HepG2 (cell line): ENCODE data around the gene BCAS3. TPM values are rescaled to one million over a fixed set of nuclear protein-coding genes. Genes with fewer than 3 reads are reported as not detected.
A peak's percentile ranks its signal among the peaks of the same experiment; 100 is the strongest.

Experiments
- ATAC-seq: fragments of 200-7000 bp; cut with Tn5 transposase; 3 replicates; pipeline ENCODE4 v1.9.1; 2020; ENCODE audit warnings: mild to moderate bottlenecking, moderate library complexity
- BruUV-seq: library from RNA; stranded (reverse); fragments of 400-500 nt; replicated peaks from 2 replicates; lab custom pipeline; 2021; lab: Mats Ljungman, UMichigan
- CTCF ChIA-PET: fragments of 300-600 bp; formaldehyde crosslinking; extraction: SDS; loops from one replicate; lab custom pipeline; 2021; ENCODE audit warnings: low total read pairs, inconsistent platforms, low intra/inter-chr PET ratio; lab: Yijun Ruan, JAX
- POLR2A ChIA-PET: fragments of 350-600 bp; sonication (Branson Sonifier 250); formaldehyde crosslinking; loops from one replicate; lab custom pipeline; 2020; ENCODE audit warnings: antibody characterized with exemption, inconsistent platforms; lab: Yijun Ruan, JAX
- DNase-seq: peaks from one replicate; pipeline ENCODE4 v3.0.0-alpha.2; 2015; ENCODE audit warnings: low spot score
- FAIRE-seq: peaks from 3 replicates; lab custom pipeline; 2011; peaks lifted over from hg19 to GRCh38; lab: Jason Lieb, UNC
- H2AFZ ChIP-seq: one replicate; pipeline ENCODE4 v1.6.1; 2011; ENCODE audit warnings: low read length, inconsistent platforms
- H3K27ac ChIP-seq: fragments of 300-600 bp; 3 replicates; pipeline ENCODE4 v1.8.0; 2011; ENCODE audit warnings: mixed run types, mild to moderate bottlenecking, mixed read lengths, low read length, inconsistent platforms; ENCODE audit not compliant: insufficient read depth; ENCODE audit errors: extremely low read length
- H3K27me3 ChIP-seq, 2 experiments: fragments of 200-600 bp in 1 of 2; 2 replicates in 1 of 2; 3 replicates in 1 of 2; pipeline versions ENCODE4 v1.6.0 to v1.8.0; 2011; ENCODE audit warnings: low read length in 2 of 2, mild to moderate bottlenecking in 2 of 2, moderate library complexity in 2 of 2, inconsistent platforms in 1 of 2; ENCODE audit not compliant: insufficient read depth in 2 of 2, control insufficient read depth in 1 of 2
- H3K36me3 ChIP-seq, 2 experiments: fragments of 200-600 bp in 1 of 2; replicated peaks in 1 of 2; 2 replicates in 1 of 2; 3 replicates in 1 of 2; pipeline versions ENCODE4 v1.5.1 to v1.8.0; 2011; ENCODE audit warnings: low read length in 2 of 2, inconsistent platforms in 1 of 2; ENCODE audit not compliant: insufficient read depth in 2 of 2, control insufficient read depth in 1 of 2
- H3K4me1 ChIP-seq: 2 replicates; pipeline ENCODE4 v1.5.1; 2012; ENCODE audit warnings: low read length, inconsistent platforms; ENCODE audit not compliant: insufficient read depth
- H3K4me2 ChIP-seq: 2 replicates; pipeline ENCODE4 v1.6.0; 2011; ENCODE audit warnings: low read depth, low read length, inconsistent platforms
- H3K4me3 ChIP-seq, 3 experiments: fragments of 200-600 bp in 1 of 3; sonication (generic), shearing (Covaris generic) in 1 of 3; replicated peaks in 1 of 3; 2 replicates each; pipeline ENCODE4 v1.5.1; 2011 to 2016; ENCODE audit warnings: low read length in 3 of 3, inconsistent platforms in 2 of 3, low read depth in 2 of 3, mild to moderate bottlenecking in 2 of 3, control low read depth in 1 of 3, mixed read lengths in 1 of 3; ENCODE audit not compliant: insufficient read depth in 1 of 3
- H3K79me2 ChIP-seq: one replicate; pipeline ENCODE4 v1.6.1; 2011; ENCODE audit warnings: low read length, inconsistent platforms; ENCODE audit not compliant: insufficient read depth
- H3K9ac ChIP-seq: 2 replicates; pipeline ENCODE4 v1.6.0; 2011; ENCODE audit warnings: mild to moderate bottlenecking, low read depth, low read length, inconsistent platforms; ENCODE audit not compliant: insufficient read depth
- H3K9me3 ChIP-seq: 2 replicates; pipeline ENCODE4 v1.5.1; 2012; ENCODE audit warnings: mild to moderate bottlenecking, low read length
- H4K20me1 ChIP-seq: 2 replicates; pipeline ENCODE4 v1.6.0; 2011; ENCODE audit warnings: inconsistent platforms, mild to moderate bottlenecking, low read length, moderate library complexity; ENCODE audit not compliant: insufficient read depth
- GATAD1 ChIP-seq: IDR thresholded peaks from 2 replicates; pipeline ENCODE4 v1.6.1; 2016; ENCODE audit warnings: missing genetic modification reagents, missing compliant biosample characterization
- HMGXB4 ChIP-seq, 2 experiments: sonication (generic) in 1 of 2; formaldehyde crosslinking in 1 of 2; IDR thresholded peaks; 2 replicates each; pipeline versions ENCODE4 v1.4.0 to v1.6.1; 2018 to 2020; ENCODE audit warnings: missing genetic modification reagents in 2 of 2, borderline replicate concordance in 1 of 2, low read depth in 1 of 2, mild to moderate bottlenecking in 1 of 2, missing biosample characterization in 1 of 2
- IRF1 ChIP-seq: sonication (generic); formaldehyde crosslinking; IDR thresholded peaks from 2 replicates; pipeline ENCODE4 v1.4.0; 2020; ENCODE audit warnings: low read depth, mild to moderate bottlenecking, missing genetic modification reagents
- ISX ChIP-seq: sonication (generic); formaldehyde crosslinking; conservative IDR thresholded peaks from 2 replicates; pipeline ENCODE4 v1.5.0; 2020; ENCODE audit warnings: missing genetic modification reagents
- KAT8 ChIP-seq: IDR thresholded peaks from 2 replicates; pipeline ENCODE4 v1.6.1; 2016; ENCODE audit warnings: missing genetic modification reagents, missing compliant biosample characterization
- KMT2B ChIP-seq: IDR thresholded peaks from 2 replicates; pipeline ENCODE4 v1.6.1; 2016; ENCODE audit warnings: missing genetic modification reagents, missing compliant biosample characterization
- NFYC ChIP-seq: IDR thresholded peaks from 2 replicates; pipeline ENCODE4 v1.6.1; 2016; ENCODE audit warnings: missing genetic modification reagents, missing compliant biosample characterization
- PCBP1 ChIP-seq: fragments of 200-400 bp; formaldehyde crosslinking; IDR thresholded peaks from 2 replicates; pipeline ENCODE4 v1.6.1; 2017; ENCODE audit warnings: mild to moderate bottlenecking, low read depth, low read length, borderline replicate concordance
- RXRB ChIP-seq: IDR thresholded peaks from 2 replicates; pipeline ENCODE4 v1.6.1; 2016; ENCODE audit warnings: borderline replicate concordance, missing genetic modification reagents, missing compliant biosample characterization
- SATB2 ChIP-seq: sonication (generic); formaldehyde crosslinking; IDR thresholded peaks from 2 replicates; pipeline ENCODE4 v1.5.0; 2020; ENCODE audit warnings: missing genetic modification reagents
- ZBTB39 ChIP-seq: sonication (generic); formaldehyde crosslinking; IDR thresholded peaks from 2 replicates; pipeline ENCODE4 v1.5.0; 2020; ENCODE audit warnings: missing genetic modification reagents
- ZBTB43 ChIP-seq: sonication (generic); formaldehyde crosslinking; conservative IDR thresholded peaks from 2 replicates; pipeline ENCODE4 v1.4.0; 2020; ENCODE audit warnings: missing genetic modification reagents
- ZKSCAN5 ChIP-seq: sonication (generic); formaldehyde crosslinking; IDR thresholded peaks from 2 replicates; pipeline ENCODE4 v1.5.1; 2020; ENCODE audit warnings: mild to moderate bottlenecking, missing genetic modification reagents
- ZNF160 ChIP-seq: sonication (generic); formaldehyde crosslinking; IDR thresholded peaks from 2 replicates; pipeline ENCODE4 v1.8.0; 2022; ENCODE audit warnings: mild to moderate bottlenecking, inconsistent platforms, missing genetic modification reagents
- ZNF484 ChIP-seq: sonication (generic); formaldehyde crosslinking; IDR thresholded peaks from 2 replicates; pipeline ENCODE4 v1.5.1; 2020; ENCODE audit warnings: mild to moderate bottlenecking, low read depth, missing genetic modification reagents, borderline replicate concordance
- ZNF724P ChIP-seq: sonication (generic); formaldehyde crosslinking; IDR thresholded peaks from 2 replicates; pipeline ENCODE4 v1.8.0; 2022; ENCODE audit warnings: missing genetic modification reagents, borderline replicate concordance
- ZSCAN31 ChIP-seq: sonication (generic); formaldehyde crosslinking; IDR thresholded peaks from 2 replicates; pipeline ENCODE4 v1.5.0; 2020; ENCODE audit warnings: low read depth, mild to moderate bottlenecking, missing genetic modification reagents
- WGBS: methylation state at CpG from one replicate; pipeline ENCODE4 v1.1.6; 2017; ENCODE audit warnings: low lambda C conversion rate; 5-methylcytosine and 5-hydroxymethylcytosine counted together
- in situ Hi-C: cut with HindIII; loops from 2 replicates; pipeline ENCODE4 v1.10.0; 2017; ENCODE audit warnings: low pct_unique_long_range_greater_than_20kb; ENCODE audit not compliant: extremely low pct_ligation_motif_present
- intact Hi-C: fragments of 100-400 bp; cut with micrococcal nuclease; formaldehyde crosslinking; loops from one replicate; pipeline ENCODE4 v1.10.0; 2022; ENCODE audit not compliant: unreplicated experiment
- polyA plus RNA-seq, 8 experiments: library from polyadenylated mRNA; depleted of rRNA in 3 of 8; stranded (reverse) in 7 of 8; unstranded in 1 of 8; fragments of >200 nt; fragmentation: Illumina TruSeq in 4 of 8; extraction: Trizol in 4 of 8; gene quantifications; 2 replicates each; pipeline versions ENCODE4 v1.2.1 to v1.2.3, GENCODE V29; 2011 to 2016; ENCODE audit warnings: low read depth in 4 of 8, missing spikeins in 1 of 8, mixed read lengths in 1 of 8; ENCODE audit not compliant: insufficient read depth in 1 of 8
- total RNA-seq, 5 experiments: library from RNA; depleted of rRNA; stranded (reverse); fragments of >200 nt; fragmentation: Illumina TruSeq; extraction: Trizol; gene quantifications; 2 replicates each; pipeline ENCODE4 v1.2.3, GENCODE V29; 2016; ENCODE audit warnings: low read depth in 1 of 5

BCAS3 gene
- total and polyA plus RNA-seq, 2 of the 13 experiments (the other 11 are each of a cell fraction or from before 2014, with no cell fraction given) = 10.7 to 11.2 TPM

GRCh38 chr17:60637683-60638082 lies 40.0 kb upstream of the BCAS3 start (continued):
- no peak for TF ChIP-seq SATB2 (CRISPR knock-in tag)
- TF ChIP-seq ZBTB39 = no peak
- TF ChIP-seq ZNF160 = no peak
- TF ChIP-seq IRF1 = no peak
- TF ChIP-seq GATAD1 (CRISPR knock-in tag) = no peak
- no peak for TF ChIP-seq ZKSCAN5 (CRISPR knock-in tag)

GRCh38 chr17:60639019-60639330 lies 38.7 kb upstream of the BCAS3 start:
- Histone ChIP-seq H3K4me2 (no peak overlapping the region), H3K36me3 (peaks cover 15 to 42% of the 10 kb centered on the region in 2 experiments), H4K20me1 (peaks cover 18% of the 10 kb centered on the region), H3K4me1 (0 out of 2 replicates have a peak, but pooled peaks cover 8% of the 10 kb centered on the region), H3K27me3 (no peaks in the 10 kb centered on the region), H3K27ac (no peak overlapping the region), H2AFZ (no peak overlapping the region), H3K9me3 (no peaks in the 10 kb centered on the region), H3K4me3 (no peak overlapping the region)
- in situ Hi-C loops (no loop called here), intact Hi-C loops (loop anchor here (2.0 kb wide), 2 partner anchors 38 to 218 kb away; partner anchors contain the start of gene PPM1D)
- POLR2A ChIA-PET = interaction anchor here (1.0 to 1.5 kb wide), 2 partner anchors 39 to 113 kb away, joined by 4 read pairs; partner anchors contain the start of genes APPBP2 and PPM1D
- no TSS peak for BruUV-seq
- FAIRE-seq (no peak), DNase-seq (no peak), ATAC-seq (no peak)
- 73% methylated on average over 4 of the region's 4 CpGs for WGBS
- CTCF ChIA-PET = interaction anchor here (1.1 to 1.8 kb wide), 4 partner anchors 53 to 496 kb away, joined by 3 to 5 read pairs (median 3); no protein-coding TSS in a partner anchor
- TF ChIP-seq ZNF484 (no peak), ZNF724P (CRISPR knock-in tag) (no peak), RXRB (CRISPR knock-in tag) (0 out of 2 replicates have a peak, but pooled peaks have one; percentile 2), HMGXB4 (CRISPR knock-in tag; IDR thresholded peaks at IDR 0.05; ENCODE audit: borderline replicate concordance in 1 of 2, low read depth in 1 of 2) (peak in 1 of 2 experiments; percentile 5; a peak in 1 of 4 replicates), KMT2B (CRISPR knock-in tag) (0 out of 2 replicates have a peak, but pooled peaks have one; percentile 1), ZSCAN31 (CRISPR knock-in tag) (0 out of 2 replicates have a peak, but pooled peaks have one; percentile 13), NFYC (CRISPR knock-in tag) (no peak), PCBP1 (no peak), ISX (CRISPR knock-in tag) (no peak), ZBTB43 (0 out of 2 replicates have a peak, but pooled peaks have one; percentile 6), KAT8 (CRISPR knock-in tag) (0 out of 2 replicates have a peak, but pooled peaks have one; percentile 5)
- TF ChIP-seq, all 625 proteins: peak for 6
- peaks cover 20% of the 10 kb centered on the region for H3K79me2 ChIP-seq
- H3K9ac ChIP-seq = no peak overlapping the region
